Activated CD4-positive, CD25-positive, alpha-beta regulatory T cell (primary cell): ENCODE data around the gene MMP19.

Source experiments
- DNase-seq, 4 experiments: peaks; one replicate each; lab custom pipeline; 2025; lab: John Stamatoyannopoulos, UW

The MMP19 gene

GRCh38 chr12:55814257-55814656 is 28.5 kb downstream of the MMP19 start:
- no peak for DNase-seq

- no peak for DNase-seq
These were observed 30.6 kb downstream of the MMP19 start for GRCh38 chr12:55812088-55812487.

GRCh38 chr12:55809274-55809673 is 33.5 kb downstream of the MMP19 start:
- DNase-seq: no peak

DNA sequence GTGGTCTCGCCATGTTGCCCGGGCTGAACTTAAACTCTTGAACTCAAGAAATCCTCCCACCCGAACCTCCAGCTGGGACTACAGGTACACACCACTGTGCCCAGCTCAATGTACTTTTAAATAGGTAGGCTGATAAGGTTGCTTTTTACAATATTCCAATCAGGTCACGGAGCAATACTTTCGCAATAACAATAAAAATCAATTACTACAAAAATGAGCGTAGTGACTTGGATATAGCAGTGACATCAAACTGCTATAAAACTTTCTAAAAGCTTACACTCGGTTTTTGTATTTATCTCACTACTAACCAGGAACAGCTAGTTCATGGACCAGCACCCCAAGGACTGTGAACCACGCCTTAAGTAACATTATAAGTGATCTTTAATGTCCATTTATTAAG is 35.8 kb downstream of the MMP19 start:
- no peak for DNase-seq

DNA sequence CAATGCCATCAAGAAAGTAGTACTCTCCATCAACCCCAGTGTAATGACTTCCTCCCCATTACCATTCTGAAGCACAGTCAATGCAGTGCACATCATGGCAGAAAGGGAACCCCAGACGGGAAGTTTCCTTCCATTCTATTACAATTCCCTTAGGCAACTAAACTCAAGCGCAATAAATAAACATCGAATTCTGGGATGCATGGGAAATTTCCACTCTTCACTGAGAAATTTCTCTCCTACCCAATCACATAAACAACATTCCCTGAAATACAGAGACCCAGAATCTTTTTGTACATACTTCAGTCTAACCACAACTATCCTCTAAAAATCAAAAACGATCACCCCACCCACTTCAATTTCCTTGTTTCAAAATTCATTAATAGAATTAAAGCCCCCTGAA is 45.2 kb downstream of the MMP19 start:
- no peak for DNase-seq

- DNase-seq: no peak
These were observed 45.7 kb downstream of the MMP19 start for GRCh38 chr12:55797068-55797467.

GRCh38 chr12:55795950-55796349 is 46.8 kb downstream of the MMP19 start:
- DNase-seq: no peak

- DNase-seq: no peak
These were observed 52.8 kb downstream of the MMP19 start for GRCh38 chr12:55789893-55790292.

DNA sequence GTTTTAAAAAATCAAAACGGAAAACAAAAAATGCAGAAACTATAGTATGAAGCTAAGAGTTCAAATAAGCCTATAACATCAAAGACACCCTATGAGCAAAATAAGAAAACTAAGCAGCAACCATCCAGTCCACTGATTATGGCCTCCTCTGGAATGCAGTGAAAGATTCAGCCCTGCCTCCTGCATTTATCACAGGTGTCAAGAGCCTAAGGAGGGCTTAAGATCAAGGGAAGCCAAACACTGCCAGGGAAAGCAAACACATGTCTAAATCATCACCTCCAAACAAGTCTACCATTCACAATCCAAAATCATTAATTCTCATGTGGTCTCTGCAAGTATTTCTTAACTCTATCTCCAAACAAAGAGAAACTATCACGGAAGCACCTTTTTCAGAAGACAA is 53.6 kb downstream of the MMP19 start:
- no peak for DNase-seq

DNA sequence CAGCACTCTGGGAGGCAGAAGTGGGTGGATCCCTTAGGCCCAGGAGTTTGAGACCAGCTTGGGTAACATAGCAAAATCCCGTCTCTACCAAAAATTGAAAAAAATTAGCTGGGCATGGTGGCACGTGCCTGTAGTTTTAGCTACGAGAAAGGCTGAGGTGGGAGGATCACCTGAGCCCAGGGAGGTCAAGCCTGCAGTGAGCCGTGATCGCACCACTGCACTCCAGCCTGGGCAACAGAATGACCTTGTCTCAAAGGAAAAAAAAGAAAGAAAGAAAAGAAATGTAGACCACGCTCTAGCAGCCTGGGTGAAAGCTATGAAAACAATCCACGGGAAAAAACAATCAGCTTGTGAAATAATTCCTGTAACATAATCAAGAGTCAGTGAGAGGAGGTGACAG is 54.2 kb downstream of the MMP19 start:
- no peak for DNase-seq
